Astrocyte of the cerebellum (primary cell): ENCODE measurements around the gene SHISA6.

ENCODE experiments used
- DNase-seq: peaks from one replicate; pipeline ENCODE4 v3.0.0-alpha.2; 2011; ENCODE audit warnings: low read depth
- H3K4me3 ChIP-seq: 2 replicates; pipeline ENCODE4 v1.5.1; 2011; ENCODE audit warnings: mild to moderate bottlenecking, low read depth, low read length, moderate library complexity
- in situ Hi-C: cut with HindIII; loops from 2 replicates; pipeline ENCODE4 v1.10.0; 2017; ENCODE audit warnings: low sequenced_read_pairs
- TF ChIP-seq, protein P1 (sequence below): IDR thresholded peaks from 2 replicates; pipeline ENCODE4 v1.5.1; 2012; ENCODE audit warnings: low read length, low read depth, moderate library complexity, mild to moderate bottlenecking; ENCODE audit errors: missing control alignments

SHISA6 gene

DNA sequence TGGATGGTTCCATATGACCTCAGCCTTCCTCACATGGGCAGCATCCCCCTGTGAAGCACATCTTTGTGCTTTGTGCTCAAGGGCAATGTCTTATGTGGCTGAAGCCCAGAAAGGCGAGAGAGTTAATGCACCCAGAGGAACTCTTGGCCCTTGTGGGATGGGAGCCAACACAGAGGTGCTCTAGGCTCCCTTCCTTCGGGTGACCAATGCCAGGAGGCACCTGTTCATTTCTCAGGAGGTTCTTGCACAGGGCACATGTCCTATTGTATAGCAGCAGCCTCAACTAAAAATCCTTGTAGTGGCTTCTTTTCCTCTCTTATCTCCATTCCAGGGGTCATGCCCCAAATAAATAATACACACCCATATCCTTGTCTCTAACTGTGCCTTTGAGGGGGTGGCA lies 273.6 kb downstream of the SHISA6 start:
- H3K4me3 ChIP-seq = no peak overlapping the region
- in situ Hi-C loops = no loop called here
- no peak for DNase-seq
- TF ChIP-seq, protein P1, sequence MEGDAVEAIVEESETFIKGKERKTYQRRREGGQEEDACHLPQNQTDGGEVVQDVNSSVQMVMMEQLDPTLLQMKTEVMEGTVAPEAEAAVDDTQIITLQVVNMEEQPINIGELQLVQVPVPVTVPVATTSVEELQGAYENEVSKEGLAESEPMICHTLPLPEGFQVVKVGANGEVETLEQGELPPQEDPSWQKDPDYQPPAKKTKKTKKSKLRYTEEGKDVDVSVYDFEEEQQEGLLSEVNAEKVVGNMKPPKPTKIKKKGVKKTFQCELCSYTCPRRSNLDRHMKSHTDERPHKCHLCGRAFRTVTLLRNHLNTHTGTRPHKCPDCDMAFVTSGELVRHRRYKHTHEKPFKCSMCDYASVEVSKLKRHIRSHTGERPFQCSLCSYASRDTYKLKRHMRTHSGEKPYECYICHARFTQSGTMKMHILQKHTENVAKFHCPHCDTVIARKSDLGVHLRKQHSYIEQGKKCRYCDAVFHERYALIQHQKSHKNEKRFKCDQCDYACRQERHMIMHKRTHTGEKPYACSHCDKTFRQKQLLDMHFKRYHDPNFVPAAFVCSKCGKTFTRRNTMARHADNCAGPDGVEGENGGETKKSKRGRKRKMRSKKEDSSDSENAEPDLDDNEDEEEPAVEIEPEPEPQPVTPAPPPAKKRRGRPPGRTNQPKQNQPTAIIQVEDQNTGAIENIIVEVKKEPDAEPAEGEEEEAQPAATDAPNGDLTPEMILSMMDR = no peak

DNA sequence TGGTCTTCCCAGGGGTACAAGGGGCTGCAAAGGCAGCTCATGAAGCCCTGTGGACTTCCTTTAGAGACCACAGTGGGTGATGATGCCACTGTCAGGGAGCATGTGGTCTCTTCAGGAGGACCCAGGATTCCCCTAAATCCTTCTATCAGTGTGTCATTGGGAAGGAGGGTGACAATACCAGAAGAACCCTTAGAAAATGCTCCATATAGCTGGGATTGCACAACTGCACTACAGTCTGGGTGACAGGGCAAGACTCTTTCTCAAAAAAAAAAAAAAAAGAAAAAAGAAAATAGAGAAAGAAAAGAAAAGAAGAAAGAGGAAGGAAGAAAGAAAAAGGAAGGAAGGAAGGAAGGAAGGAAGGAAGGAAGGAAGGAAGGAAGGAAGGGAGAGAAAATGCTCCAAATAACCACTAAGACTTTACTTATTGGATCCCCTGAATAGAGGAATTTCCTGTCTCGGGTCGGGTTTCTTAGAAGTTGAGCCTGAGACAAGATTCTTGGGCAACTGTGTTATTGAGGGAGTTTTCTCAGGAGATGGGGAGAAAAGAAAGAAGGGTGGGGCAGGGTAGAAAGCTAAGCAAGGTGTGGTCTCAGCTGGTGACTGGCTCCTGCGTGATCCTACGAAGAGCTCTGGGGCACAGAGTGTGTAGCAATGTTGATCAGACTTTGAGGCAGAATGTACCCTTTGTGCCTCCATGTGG lies 274.1 kb downstream of the SHISA6 start:
- TF ChIP-seq, protein P1 = no peak
- in situ Hi-C loops = no loop called here

DNA sequence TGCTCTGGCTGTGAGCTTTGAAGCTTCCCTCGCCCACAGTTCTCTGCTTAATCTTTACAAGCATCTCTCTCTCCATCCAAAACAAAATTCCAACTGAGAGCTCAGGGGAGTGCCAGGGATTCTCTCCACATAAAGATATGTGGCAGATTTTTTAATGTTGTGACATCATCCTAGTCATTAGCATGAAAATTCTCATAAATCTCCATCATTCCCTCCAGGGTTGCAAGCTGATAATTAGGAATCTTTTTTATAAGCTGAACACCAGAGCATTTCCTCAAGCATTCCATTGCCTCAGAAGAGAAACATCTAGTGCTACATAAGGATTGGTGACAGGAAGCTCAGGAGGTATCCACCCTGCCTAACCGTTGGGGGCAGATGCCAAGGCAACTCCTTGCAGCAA lies 274.9 kb downstream of the SHISA6 start:
- DNase-seq = no peak
- in situ Hi-C loops = no loop called here
- no peak overlapping the region for H3K4me3 ChIP-seq
- TF ChIP-seq, protein P1 = no peak

More for the DNA sequence above, 274.1 kb downstream of the SHISA6 start:
- DNase-seq = no peak
- no peak overlapping the region for H3K4me3 ChIP-seq

DNA sequence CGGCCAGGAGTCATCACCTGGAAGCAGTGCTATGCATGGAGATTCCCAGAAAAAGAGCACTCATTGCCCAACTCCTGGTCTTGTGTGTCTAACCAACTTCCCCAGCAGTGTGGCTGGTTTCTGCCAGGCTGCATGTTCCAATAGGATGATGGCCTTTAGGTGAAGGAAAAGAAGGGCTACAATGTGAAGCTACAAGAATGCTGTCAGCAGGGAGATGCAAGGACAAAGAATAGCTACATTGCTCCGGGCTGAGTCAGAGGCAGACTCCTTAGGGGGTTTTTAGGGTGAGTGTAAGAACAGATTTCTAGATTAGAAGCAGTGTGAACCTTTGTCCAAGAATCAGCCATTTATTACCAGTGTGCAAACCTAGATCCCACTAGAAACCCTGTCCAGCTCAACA lies 294.2 kb downstream of the SHISA6 start:
- in situ Hi-C loops = no loop called here
- H3K4me3 ChIP-seq = no peak overlapping the region
- DNase-seq = no peak
- TF ChIP-seq, protein P1 = no peak

DNA sequence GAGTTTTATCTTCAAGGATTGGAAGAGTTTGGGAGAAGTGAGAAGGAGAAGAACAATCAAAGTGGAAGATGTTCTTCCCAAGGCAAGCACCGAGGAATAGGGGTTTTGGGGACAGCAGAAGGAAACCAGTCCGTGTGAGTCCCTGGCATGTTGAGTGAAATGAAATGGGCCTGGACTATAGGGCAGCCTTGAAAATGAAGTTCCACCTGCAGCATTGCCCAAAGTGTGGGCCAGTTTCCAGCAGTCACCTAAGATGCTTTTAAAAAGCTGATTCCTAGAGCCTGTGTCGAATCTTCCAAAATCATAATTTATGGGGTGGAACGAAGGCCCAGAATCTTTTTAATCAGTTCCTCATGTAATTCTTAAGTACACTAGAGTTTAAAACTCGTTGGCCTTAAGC lies 297.4 kb downstream of the SHISA6 start:
- TF ChIP-seq, protein P1 = no peak
- no peak for DNase-seq
- in situ Hi-C loops = no loop called here
- H3K4me3 ChIP-seq = no peak overlapping the region

DNA sequence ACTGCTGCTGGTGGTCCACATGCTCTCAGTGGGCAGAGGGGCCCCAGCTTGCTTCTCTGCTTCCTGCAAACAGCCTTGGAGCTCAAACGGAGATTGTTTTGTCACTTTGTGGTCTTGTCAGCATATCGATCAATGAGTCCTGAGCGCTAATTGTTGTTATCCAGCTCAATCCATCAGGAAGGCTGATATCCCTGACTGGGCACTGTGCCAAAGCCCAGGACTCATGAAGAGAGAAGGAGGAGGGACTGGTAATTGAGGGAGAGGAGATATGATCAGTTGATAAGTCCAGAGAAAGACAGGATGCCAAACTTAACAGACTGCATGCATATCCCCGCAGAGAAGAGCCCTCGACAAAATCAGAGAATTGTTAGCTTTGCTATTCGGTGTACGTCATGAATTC lies 298.6 kb downstream of the SHISA6 start:
- no peak overlapping the region for H3K4me3 ChIP-seq
- no peak for DNase-seq
- TF ChIP-seq, protein P1 = no peak
- in situ Hi-C loops = no loop called here
